HL-60 (cell line): ENCODE measurements around the gene ZSCAN21.

Source experiments
- CTCF ChIP-seq: IDR thresholded peaks from one replicate; pipeline ENCODE4 v1.5.1; 2011; ENCODE audit warnings: low read length, control low read depth, inconsistent platforms; ENCODE audit not compliant: insufficient read depth
- POLR2AphosphoS5 ChIP-seq: IDR thresholded peaks from 2 replicates; pipeline ENCODE4 v1.6.1; 2012; ENCODE audit warnings: low read depth
- SPI1 ChIP-seq: IDR thresholded peaks from 2 replicates; pipeline ENCODE4 v1.6.1; 2012; ENCODE audit warnings: low read depth, mild to moderate bottlenecking, borderline replicate concordance
- TF ChIP-seq, protein P1 (sequence below): IDR thresholded peaks from 2 replicates; pipeline ENCODE4 v1.6.1; 2012; ENCODE audit warnings: low read depth; ENCODE audit not compliant: insufficient replicate concordance

- TF ChIP-seq CTCF, result no peak
- TF ChIP-seq, protein P1, sequence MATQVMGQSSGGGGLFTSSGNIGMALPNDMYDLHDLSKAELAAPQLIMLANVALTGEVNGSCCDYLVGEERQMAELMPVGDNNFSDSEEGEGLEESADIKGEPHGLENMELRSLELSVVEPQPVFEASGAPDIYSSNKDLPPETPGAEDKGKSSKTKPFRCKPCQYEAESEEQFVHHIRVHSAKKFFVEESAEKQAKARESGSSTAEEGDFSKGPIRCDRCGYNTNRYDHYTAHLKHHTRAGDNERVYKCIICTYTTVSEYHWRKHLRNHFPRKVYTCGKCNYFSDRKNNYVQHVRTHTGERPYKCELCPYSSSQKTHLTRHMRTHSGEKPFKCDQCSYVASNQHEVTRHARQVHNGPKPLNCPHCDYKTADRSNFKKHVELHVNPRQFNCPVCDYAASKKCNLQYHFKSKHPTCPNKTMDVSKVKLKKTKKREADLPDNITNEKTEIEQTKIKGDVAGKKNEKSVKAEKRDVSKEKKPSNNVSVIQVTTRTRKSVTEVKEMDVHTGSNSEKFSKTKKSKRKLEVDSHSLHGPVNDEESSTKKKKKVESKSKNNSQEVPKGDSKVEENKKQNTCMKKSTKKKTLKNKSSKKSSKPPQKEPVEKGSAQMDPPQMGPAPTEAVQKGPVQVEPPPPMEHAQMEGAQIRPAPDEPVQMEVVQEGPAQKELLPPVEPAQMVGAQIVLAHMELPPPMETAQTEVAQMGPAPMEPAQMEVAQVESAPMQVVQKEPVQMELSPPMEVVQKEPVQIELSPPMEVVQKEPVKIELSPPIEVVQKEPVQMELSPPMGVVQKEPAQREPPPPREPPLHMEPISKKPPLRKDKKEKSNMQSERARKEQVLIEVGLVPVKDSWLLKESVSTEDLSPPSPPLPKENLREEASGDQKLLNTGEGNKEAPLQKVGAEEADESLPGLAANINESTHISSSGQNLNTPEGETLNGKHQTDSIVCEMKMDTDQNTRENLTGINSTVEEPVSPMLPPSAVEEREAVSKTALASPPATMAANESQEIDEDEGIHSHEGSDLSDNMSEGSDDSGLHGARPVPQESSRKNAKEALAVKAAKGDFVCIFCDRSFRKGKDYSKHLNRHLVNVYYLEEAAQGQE, result no peak
- TF ChIP-seq SPI1, result no peak
- no peak for TF ChIP-seq POLR2AphosphoS5
Observed at GRCh38 chr7:100059251-100059739, 9.7 kb downstream of the ZSCAN21 start.
